GM12875 (cell line): Measurements from ENCODE around the gene USP35.

Experiments
- H3K4me3 ChIP-seq: one replicate; pipeline ENCODE4 v1.5.1; 2011; ENCODE audit warnings: low read depth, low read length, control low read depth
- CTCF ChIP-seq: IDR thresholded peaks from 2 replicates; pipeline ENCODE4 v1.5.1; 2011; ENCODE audit warnings: low read depth, mild to moderate bottlenecking, control low read depth, inconsistent platforms, low read length, moderate library complexity, borderline replicate concordance; ENCODE audit not compliant: insufficient read depth

Gene USP35

GRCh38 chr11:78192223-78192719, 3.6 kb downstream of the USP35 start:
- no peak for TF ChIP-seq CTCF
- no peak overlapping the region for H3K4me3 ChIP-seq

GRCh38 chr11:78192911-78193351, 4.2 kb downstream of the USP35 start:
- no peak for TF ChIP-seq CTCF
- H3K4me3 ChIP-seq = no peak overlapping the region

GRCh38 chr11:78193806-78194205, 5.1 kb downstream of the USP35 start:
- H3K4me3 ChIP-seq = no peak overlapping the region
- no peak for TF ChIP-seq CTCF

- H3K4me3 ChIP-seq = no peak overlapping the region
Observed at GRCh38 chr11:78194490-78194889, 5.8 kb downstream of the USP35 start.

GRCh38 chr11:78195917-78196560, 7.3 kb downstream of the USP35 start:
- no peak for TF ChIP-seq CTCF
- H3K4me3 ChIP-seq = no peak overlapping the region

More at GRCh38 chr11:78194490-78194889, 5.8 kb downstream of the USP35 start:
- TF ChIP-seq CTCF = no peak

- TF ChIP-seq CTCF = no peak
- no peak overlapping the region for H3K4me3 ChIP-seq
Observed at GRCh38 chr11:78196661-78197091, 8.0 kb downstream of the USP35 start.

GRCh38 chr11:78197816-78198215, 9.1 kb downstream of the USP35 start:
- TF ChIP-seq CTCF = no peak
- no peak overlapping the region for H3K4me3 ChIP-seq
